Germinal center (tissue), 1 donor: ENCODE data around the gene MRPL37.

Experiments
- DNase-seq: peaks from one replicate; pipeline ENCODE4 v3.0.0; 2012; ENCODE audit warnings: mixed read lengths, low spot score

Gene MRPL37

GRCh38 chr1:54265126-54265525 is 65.2 kb downstream of the MRPL37 start:
- no peak for DNase-seq

- no peak for DNase-seq
Measured at GRCh38 chr1:54265659-54266058, 65.7 kb downstream of the MRPL37 start.

GRCh38 chr1:54266195-54266594 is 66.2 kb downstream of the MRPL37 start:
- DNase-seq = no peak

GRCh38 chr1:54266908-54267307 is 66.9 kb downstream of the MRPL37 start:
- no peak for DNase-seq
